GM19324 (cell line): ENCODE measurements around the gene EEF2.
"Not testable (repeated sequence)": the region's sequence is repeated elsewhere in the genome, so short reads cannot be mapped to it uniquely, and the experiment has no call there.

Experiments used
- ATAC-seq: cut with Tn5 transposase; IDR thresholded peaks from one replicate; pipeline ENCODE4 v1.9.1; 2021; ENCODE audit warnings: mild to moderate bottlenecking, moderate library complexity; ENCODE audit not compliant: unreplicated experiment, low FRiP score

The EEF2 gene

GRCh38 chr19:3950871-3951861 is 34.1 kb downstream of the EEF2 start:
- ATAC-seq, result no peak

- no peak for ATAC-seq
Measured at GRCh38 chr19:3949997-3950859, 35.0 kb downstream of the EEF2 start.

GRCh38 chr19:3949294-3949693 is 36.0 kb downstream of the EEF2 start:
- no peak for ATAC-seq

- ATAC-seq, result not testable (repeated sequence)
Measured at GRCh38 chr19:3947316-3947933, 37.8 kb downstream of the EEF2 start.

GRCh38 chr19:3945838-3946237 is 39.4 kb downstream of the EEF2 start:
- no peak for ATAC-seq

- no peak for ATAC-seq
Measured at GRCh38 chr19:3944018-3944721, 41.1 kb downstream of the EEF2 start.

GRCh38 chr19:3942790-3943409 is 42.4 kb downstream of the EEF2 start:
- no peak for ATAC-seq

GRCh38 chr19:3938300-3938950 is 46.8 kb downstream of the EEF2 start:
- ATAC-seq, result not testable (repeated sequence)

- ATAC-seq, result no peak
Measured at GRCh38 chr19:3936506-3937442, 48.5 kb downstream of the EEF2 start.

GRCh38 chr19:3932931-3933810 is 52.1 kb downstream of the EEF2 start, which contains the start of gene NMRK2:
Gene NMRK2, plus strand, starts transcription at chr19:3933069. Its CDS starts 603 bp downstream, at chr19:3933672.
- no peak for ATAC-seq

GRCh38 chr19:3931041-3931440 is 54.2 kb downstream of the EEF2 start:
- no peak for ATAC-seq
